Measurements from ENCODE around the gene EDDM13.

Gene EDDM13

DNA sequence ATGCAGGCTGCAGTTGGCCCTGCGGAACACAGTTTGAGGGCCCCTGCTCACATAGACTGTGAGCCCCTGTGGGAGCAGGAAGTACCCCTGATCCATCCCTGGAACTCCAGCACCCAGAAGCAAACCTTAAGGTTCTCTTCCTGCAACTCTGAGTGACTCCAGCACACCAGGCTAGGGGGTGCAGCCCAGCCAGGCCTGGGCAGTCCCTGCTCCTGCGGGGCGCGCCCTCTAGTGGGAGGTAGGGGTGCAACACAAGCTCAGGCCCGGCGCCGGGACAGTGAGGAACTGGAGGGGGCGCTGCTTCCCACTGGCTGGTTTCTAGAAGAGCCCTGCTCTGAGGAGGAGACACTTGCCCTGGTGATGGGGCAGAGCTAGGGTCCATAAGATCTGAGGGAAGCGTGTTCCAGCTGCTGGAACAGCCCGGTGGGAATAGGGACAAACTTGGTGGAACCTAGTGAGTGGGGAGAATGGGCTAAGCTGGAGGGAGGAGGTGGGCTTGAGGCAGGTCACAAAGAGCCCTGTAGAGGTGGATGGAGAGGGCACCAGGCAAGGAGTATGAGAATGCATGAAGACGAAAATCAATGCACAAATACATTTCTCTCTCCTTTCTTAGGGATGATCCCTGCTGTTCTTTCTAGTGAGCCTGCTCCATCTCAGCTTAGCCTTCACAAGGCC, 37.1 kb downstream of the EDDM13 start:
- Histone ChIP-seq H3K79me2 (ENCODE audit: control insufficient read depth, insufficient read depth, low read length, unreplicated experiment) (no peaks in the 10 kb centered on the region), H3K36me3 (ENCODE audit: insufficient read depth, low read length) (no peaks in the 10 kb centered on the region), H2AFZ (ENCODE audit: low read length, unreplicated experiment) (no peak overlapping the region), H3K27me3 (ENCODE audit: insufficient read depth, low read length) (no peaks in the 10 kb centered on the region), H3K4me3 (ENCODE audit: low read depth, low read length) (no peak overlapping the region), H3K27ac (ENCODE audit: low read depth, low read length) (no peak overlapping the region), H3K4me1 (ENCODE audit: control insufficient read depth, insufficient read depth, low read length, unreplicated experiment) (peaks cover 4% of the 10 kb centered on the region)

DNA sequence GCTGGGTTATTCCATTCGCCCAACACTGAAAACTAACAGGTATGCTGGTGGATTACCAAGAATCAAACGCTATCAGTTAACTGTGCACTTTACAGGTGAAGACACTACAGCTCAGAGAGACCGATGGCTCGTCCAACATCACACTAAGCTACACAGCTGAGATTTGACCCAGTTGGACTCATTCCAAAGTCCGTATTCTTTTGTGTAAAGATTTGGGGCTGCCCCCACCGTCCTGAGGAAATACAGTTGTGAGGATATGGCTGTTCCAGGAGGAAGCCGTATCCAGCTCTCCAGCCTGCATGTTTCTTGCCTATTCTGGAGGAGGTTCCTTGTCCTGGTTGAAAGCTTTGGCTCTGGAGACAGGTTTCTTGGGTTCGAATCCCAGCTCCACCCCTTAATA, 37.9 kb downstream of the EDDM13 start:
- H3K27ac ChIP-seq (ENCODE audit: low read depth, low read length): no peak overlapping the region
- no peaks in the 10 kb centered on the region for H3K27me3 ChIP-seq (ENCODE audit: insufficient read depth, low read length)
- peaks cover 4% of the 10 kb centered on the region for H3K4me1 ChIP-seq (ENCODE audit: control insufficient read depth, insufficient read depth, low read length, unreplicated experiment)
- H3K4me3 ChIP-seq (ENCODE audit: low read depth, low read length): no peak overlapping the region
- H2AFZ ChIP-seq (ENCODE audit: low read length, unreplicated experiment): no peak overlapping the region
- no peaks in the 10 kb centered on the region for H3K79me2 ChIP-seq (ENCODE audit: control insufficient read depth, insufficient read depth, low read length, unreplicated experiment)
- H3K36me3 ChIP-seq (ENCODE audit: insufficient read depth, low read length): no peaks in the 10 kb centered on the region

- peaks cover 9% of the 10 kb centered on the region for H3K4me1 ChIP-seq (ENCODE audit: control insufficient read depth, insufficient read depth, low read length, unreplicated experiment)
- H3K27ac ChIP-seq (ENCODE audit: low read depth, low read length): no peak overlapping the region
- H3K27me3 ChIP-seq (ENCODE audit: insufficient read depth, low read length): no peaks in the 10 kb centered on the region
- H2AFZ ChIP-seq (ENCODE audit: low read length, unreplicated experiment): no peak overlapping the region
- H3K79me2 ChIP-seq (ENCODE audit: control insufficient read depth, insufficient read depth, low read length, unreplicated experiment): no peaks in the 10 kb centered on the region
- no peaks in the 10 kb centered on the region for H3K36me3 ChIP-seq (ENCODE audit: insufficient read depth, low read length)
- H3K4me3 ChIP-seq (ENCODE audit: low read depth, low read length): no peak overlapping the region
Observed at GRCh38 chr19:56312342-56312741, 39.8 kb downstream of the EDDM13 start.

- H3K27me3 ChIP-seq (ENCODE audit: insufficient read depth, low read length): no peaks in the 10 kb centered on the region
- H3K4me3 ChIP-seq (ENCODE audit: low read depth, low read length): peak overlapping the region; percentile 91
- H3K4me1 ChIP-seq (ENCODE audit: control insufficient read depth, insufficient read depth, low read length, unreplicated experiment): peaks cover 9% of the 10 kb centered on the region
- no peak overlapping the region for H2AFZ ChIP-seq (ENCODE audit: low read length, unreplicated experiment)
- H3K27ac ChIP-seq (ENCODE audit: low read depth, low read length): 0 out of 2 replicates have a peak overlapping the region, but pooled peaks have one; percentile 98
- no peaks in the 10 kb centered on the region for H3K36me3 ChIP-seq (ENCODE audit: insufficient read depth, low read length)
- no peaks in the 10 kb centered on the region for H3K79me2 ChIP-seq (ENCODE audit: control insufficient read depth, insufficient read depth, low read length, unreplicated experiment)
Observed at GRCh38 chr19:56312787-56313657, 40.5 kb downstream of the EDDM13 start.

DNA sequence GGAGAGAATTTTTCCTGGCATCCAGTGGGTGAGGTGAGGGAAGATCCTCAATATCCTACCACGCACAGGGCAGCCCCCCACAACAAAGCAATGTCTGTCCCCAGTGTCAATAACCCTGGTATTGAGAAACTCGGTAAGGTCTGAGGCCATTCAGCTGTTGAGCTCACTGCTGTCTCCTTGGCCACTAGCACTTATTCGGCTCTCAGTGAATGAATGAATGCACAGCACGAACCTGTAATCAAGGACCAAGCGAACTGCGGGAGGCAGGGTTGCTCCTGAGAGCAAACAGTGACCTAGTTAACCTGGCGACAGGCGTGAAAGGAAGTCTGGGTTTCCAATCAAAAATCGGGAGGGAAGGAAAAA, 41.5 kb downstream of the EDDM13 start:
- Histone ChIP-seq H3K4me1 (ENCODE audit: control insufficient read depth, insufficient read depth, low read length, unreplicated experiment) (peaks cover 9% of the 10 kb centered on the region), H3K4me3 (ENCODE audit: low read depth, low read length) (peak overlapping the region; percentile 91), H3K36me3 (ENCODE audit: insufficient read depth, low read length) (no peaks in the 10 kb centered on the region), H3K27me3 (ENCODE audit: insufficient read depth, low read length) (no peaks in the 10 kb centered on the region), H3K79me2 (ENCODE audit: control insufficient read depth, insufficient read depth, low read length, unreplicated experiment) (no peaks in the 10 kb centered on the region), H2AFZ (ENCODE audit: low read length, unreplicated experiment) (peak overlapping the region; percentile 77), H3K27ac (ENCODE audit: low read depth, low read length) (peak overlapping the region; percentile 98)

GRCh38 chr19:56314381-56315076, 42.0 kb downstream of the EDDM13 start, which contains the start of gene ZSCAN5A:
TSS of gene ZSCAN5A (minus strand) at chr19:56314839. CDS start at chr19:56225046, 89,793 bp downstream.
- peak within 1 kb of the TSS; percentile 98 for H3K27ac ChIP-seq (ENCODE audit: low read depth, low read length)
- H3K4me3 ChIP-seq (ENCODE audit: low read depth, low read length): peak within 1 kb of the TSS; percentile 91
- H2AFZ ChIP-seq (ENCODE audit: low read length, unreplicated experiment): peak within 1 kb of the TSS; percentile 77
- peaks cover 9% of the 10 kb centered on the region for H3K4me1 ChIP-seq (ENCODE audit: control insufficient read depth, insufficient read depth, low read length, unreplicated experiment)
- no peaks in the 10 kb centered on the region for H3K79me2 ChIP-seq (ENCODE audit: control insufficient read depth, insufficient read depth, low read length, unreplicated experiment)
- H3K36me3 ChIP-seq (ENCODE audit: insufficient read depth, low read length): no peaks in the 10 kb centered on the region
- no peaks in the 10 kb centered on the region for H3K27me3 ChIP-seq (ENCODE audit: insufficient read depth, low read length)

DNA sequence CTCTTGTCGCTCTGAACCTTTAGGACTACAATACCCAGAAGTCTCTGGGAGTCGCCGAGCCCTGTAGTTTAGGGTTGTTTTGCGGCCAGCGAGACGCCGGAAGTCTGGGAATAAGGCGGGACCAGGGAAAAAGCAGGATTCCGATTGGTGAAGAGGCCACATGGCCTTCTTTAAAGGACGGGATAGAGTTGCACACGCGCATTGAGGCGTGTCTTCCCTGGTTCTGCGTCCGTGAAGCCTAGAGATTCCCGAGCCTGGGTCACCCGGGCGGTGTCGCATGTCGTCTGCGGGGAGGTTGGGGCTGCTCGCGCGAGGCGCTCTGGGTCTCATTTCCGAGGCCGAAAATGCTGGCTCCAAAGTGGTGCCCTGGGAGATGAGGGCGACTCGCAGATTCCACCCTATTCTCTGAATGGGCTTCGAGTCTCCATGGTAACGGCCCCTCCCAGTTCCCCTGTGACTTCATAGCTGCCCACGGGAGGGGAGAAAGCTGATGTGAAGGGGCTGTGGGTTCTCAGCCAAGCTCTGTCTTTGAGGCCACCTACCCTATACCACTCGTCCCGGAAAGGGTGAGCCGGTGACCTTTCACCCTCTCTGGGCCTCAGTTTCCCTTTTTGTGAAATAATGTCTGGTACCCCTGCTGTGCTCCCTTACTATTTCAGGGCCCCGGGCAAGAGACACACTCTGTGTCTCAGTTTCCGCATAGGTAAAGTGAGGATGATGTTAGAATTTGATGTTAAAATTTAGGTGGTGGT, 42.7 kb downstream of the EDDM13 start:
- no peaks in the 10 kb centered on the region for H3K79me2 ChIP-seq (ENCODE audit: control insufficient read depth, insufficient read depth, low read length, unreplicated experiment)
- H3K27me3 ChIP-seq (ENCODE audit: insufficient read depth, low read length): no peaks in the 10 kb centered on the region
- peak overlapping the region; percentile 77 for H2AFZ ChIP-seq (ENCODE audit: low read length, unreplicated experiment)
- peak overlapping the region; percentile 98 for H3K27ac ChIP-seq (ENCODE audit: low read depth, low read length)
- peak overlapping the region; percentile 91 for H3K4me3 ChIP-seq (ENCODE audit: low read depth, low read length)
- H3K4me1 ChIP-seq (ENCODE audit: control insufficient read depth, insufficient read depth, low read length, unreplicated experiment): peaks cover 9% of the 10 kb centered on the region
- H3K36me3 ChIP-seq (ENCODE audit: insufficient read depth, low read length): no peaks in the 10 kb centered on the region

- no peak overlapping the region for H3K4me3 ChIP-seq (ENCODE audit: low read depth, low read length)
- no peaks in the 10 kb centered on the region for H3K27me3 ChIP-seq (ENCODE audit: insufficient read depth, low read length)
- no peaks in the 10 kb centered on the region for H3K79me2 ChIP-seq (ENCODE audit: control insufficient read depth, insufficient read depth, low read length, unreplicated experiment)
- no peaks in the 10 kb centered on the region for H3K36me3 ChIP-seq (ENCODE audit: insufficient read depth, low read length)
- H3K4me1 ChIP-seq (ENCODE audit: control insufficient read depth, insufficient read depth, low read length, unreplicated experiment): peaks cover 9% of the 10 kb centered on the region
- H3K27ac ChIP-seq (ENCODE audit: low read depth, low read length): no peak overlapping the region
- no peak overlapping the region for H2AFZ ChIP-seq (ENCODE audit: low read length, unreplicated experiment)
Observed at GRCh38 chr19:56316728-56317127, 44.2 kb downstream of the EDDM13 start.

DNA sequence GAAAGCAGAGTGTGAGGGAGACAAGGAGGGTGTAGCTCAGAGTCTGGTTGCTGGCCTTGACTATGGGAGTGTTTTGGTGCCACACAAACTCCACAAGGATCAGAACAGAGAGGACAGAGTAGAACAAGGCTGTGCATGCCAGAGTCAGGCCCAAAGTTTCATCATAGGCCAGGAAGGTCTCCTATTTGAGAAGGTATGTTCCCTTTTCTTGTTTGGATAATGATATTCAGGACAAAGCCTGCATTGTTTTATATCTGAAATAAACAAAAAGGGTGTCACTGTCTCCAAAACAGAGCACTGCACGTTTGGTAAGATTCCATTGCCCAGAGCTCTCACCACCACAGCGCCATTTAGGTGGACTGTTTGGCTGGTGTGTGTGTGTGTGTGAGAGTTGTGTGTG, 45.2 kb downstream of the EDDM13 start:
- no peaks in the 10 kb centered on the region for H3K27me3 ChIP-seq (ENCODE audit: insufficient read depth, low read length)
- no peak overlapping the region for H2AFZ ChIP-seq (ENCODE audit: low read length, unreplicated experiment)
- peaks cover 9% of the 10 kb centered on the region for H3K4me1 ChIP-seq (ENCODE audit: control insufficient read depth, insufficient read depth, low read length, unreplicated experiment)
- no peak overlapping the region for H3K27ac ChIP-seq (ENCODE audit: low read depth, low read length)
- H3K79me2 ChIP-seq (ENCODE audit: control insufficient read depth, insufficient read depth, low read length, unreplicated experiment): no peaks in the 10 kb centered on the region
- no peak overlapping the region for H3K4me3 ChIP-seq (ENCODE audit: low read depth, low read length)
- H3K36me3 ChIP-seq (ENCODE audit: insufficient read depth, low read length): no peaks in the 10 kb centered on the region

- Histone ChIP-seq H3K4me1 (ENCODE audit: control insufficient read depth, insufficient read depth, low read length, unreplicated experiment) (peaks cover 6% of the 10 kb centered on the region), H3K4me3 (ENCODE audit: low read depth, low read length) (no peak overlapping the region), H3K27ac (ENCODE audit: low read depth, low read length) (no peak overlapping the region), H3K27me3 (ENCODE audit: insufficient read depth, low read length) (no peaks in the 10 kb centered on the region), H3K36me3 (ENCODE audit: insufficient read depth, low read length) (no peaks in the 10 kb centered on the region), H3K79me2 (ENCODE audit: control insufficient read depth, insufficient read depth, low read length, unreplicated experiment) (no peaks in the 10 kb centered on the region), H2AFZ (ENCODE audit: low read length, unreplicated experiment) (no peak overlapping the region)
Observed at GRCh38 chr19:56319991-56320390, 47.4 kb downstream of the EDDM13 start.

All from ACC112 (cell line).